22Rv1 (cell line): Measurements from ENCODE around the gene ACOT7.

ENCODE experiments used
- H3K27ac ChIP-seq: fragments of 450-650 bp; 2 replicates; pipeline ENCODE4 v1.5.1; 2017
- CTCF ChIP-seq: fragments of 450-650 bp; IDR thresholded peaks from 2 replicates; pipeline ENCODE4 v1.5.1; 2017; ENCODE audit warnings: mild to moderate bottlenecking
- ZFX ChIP-seq: fragments of 450-650 bp; IDR thresholded peaks from 2 replicates; pipeline ENCODE4 v1.6.1; 2017; ENCODE audit warnings: antibody characterized with exemption, borderline replicate concordance

Gene ACOT7

DNA sequence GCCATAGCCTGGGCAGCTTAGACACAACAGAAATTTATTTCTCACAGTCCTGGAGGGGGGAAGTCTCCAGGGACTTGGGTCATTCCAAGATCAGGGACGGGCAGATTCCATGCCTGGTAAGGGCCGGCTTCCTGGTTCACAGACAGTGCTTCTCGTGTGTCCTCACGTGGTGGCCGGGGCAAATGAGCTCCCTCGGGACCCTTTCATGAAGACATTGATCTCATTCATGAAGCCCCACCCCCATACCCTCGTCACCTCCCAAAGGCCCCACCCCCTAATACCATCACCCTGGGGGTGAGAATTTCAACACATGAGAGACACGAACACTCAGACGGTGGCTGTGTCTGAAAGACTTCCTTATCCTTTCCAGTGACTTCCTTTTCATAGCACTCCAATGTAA lies 51.5 kb downstream of the ACOT7 start:
- TF ChIP-seq ZFX (no peak), CTCF (no peak)
- no peak overlapping the region for H3K27ac ChIP-seq

- H3K27ac ChIP-seq, result no peak overlapping the region
- no peak for TF ChIP-seq ZFX
- no peak for TF ChIP-seq CTCF
Measured at GRCh38 chr1:6338695-6339094, 54.9 kb downstream of the ACOT7 start.

DNA sequence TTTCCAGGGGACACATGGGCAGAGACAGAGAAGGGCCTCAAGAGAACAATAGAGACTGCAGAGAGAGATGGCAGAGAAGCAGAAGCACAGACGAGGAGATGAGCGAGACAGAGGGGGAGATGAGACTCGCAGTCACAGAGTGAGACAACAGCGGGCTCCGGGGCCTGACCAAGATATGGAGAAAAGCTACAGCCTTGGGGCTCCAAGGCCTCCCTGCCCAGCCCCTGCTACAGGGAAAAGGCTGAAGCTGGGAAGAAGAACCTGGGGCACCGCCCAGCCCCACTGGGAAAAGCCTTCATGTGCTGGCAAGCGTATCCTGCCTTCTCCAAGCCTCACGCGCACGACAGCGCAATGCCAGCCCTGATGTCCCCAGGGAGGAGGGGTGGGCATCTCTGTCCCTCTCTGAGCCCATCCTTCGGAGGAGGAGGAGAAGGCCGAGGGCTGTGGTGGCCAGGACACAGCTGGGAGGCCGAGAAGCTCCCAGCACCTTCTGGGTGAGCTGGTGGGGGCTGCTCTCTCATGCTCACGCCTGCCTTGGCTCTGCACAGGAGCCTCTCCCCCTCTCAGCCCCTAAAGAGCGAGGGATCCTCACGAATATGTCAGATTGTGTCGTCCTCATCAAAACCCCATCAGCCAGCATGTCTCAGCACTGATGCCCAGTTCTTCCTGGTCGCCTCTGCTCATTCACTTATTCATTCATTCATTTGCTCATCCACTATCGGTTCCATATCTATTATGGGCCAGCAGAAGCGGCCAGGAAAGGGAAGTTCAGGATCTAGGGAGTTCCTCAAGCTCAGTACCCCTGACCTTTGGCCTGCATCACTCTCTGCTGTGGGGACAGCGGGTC lies 56.6 kb downstream of the ACOT7 start:
- TF ChIP-seq CTCF (no peak), ZFX (no peak)
- H3K27ac ChIP-seq, result no peak overlapping the region

- no peak for TF ChIP-seq ZFX
- no peak for TF ChIP-seq CTCF
- H3K27ac ChIP-seq, result no peak overlapping the region
Measured at GRCh38 chr1:6334261-6334993, 59.1 kb downstream of the ACOT7 start.

DNA sequence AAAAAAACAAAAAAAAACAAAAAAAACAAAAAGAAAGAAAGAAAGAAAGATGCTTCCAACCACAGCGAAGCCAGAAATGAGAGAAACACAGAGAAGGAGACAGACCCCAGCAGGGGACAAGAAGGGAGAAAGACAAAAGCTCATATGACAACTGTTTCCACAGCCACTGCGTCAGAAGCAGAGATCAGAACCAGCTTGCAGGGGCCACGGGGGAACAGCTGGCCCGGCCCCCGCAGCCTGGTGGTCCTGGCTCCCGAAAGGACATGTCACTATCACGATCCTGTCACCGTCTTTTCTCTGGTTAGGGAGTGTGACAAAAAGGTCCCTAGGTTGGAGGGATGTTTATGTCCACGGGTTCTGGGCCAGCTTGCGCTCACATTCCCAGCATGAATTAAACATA lies 60.7 kb downstream of the ACOT7 start:
- TF ChIP-seq ZFX, result no peak
- no peak overlapping the region for H3K27ac ChIP-seq

DNA sequence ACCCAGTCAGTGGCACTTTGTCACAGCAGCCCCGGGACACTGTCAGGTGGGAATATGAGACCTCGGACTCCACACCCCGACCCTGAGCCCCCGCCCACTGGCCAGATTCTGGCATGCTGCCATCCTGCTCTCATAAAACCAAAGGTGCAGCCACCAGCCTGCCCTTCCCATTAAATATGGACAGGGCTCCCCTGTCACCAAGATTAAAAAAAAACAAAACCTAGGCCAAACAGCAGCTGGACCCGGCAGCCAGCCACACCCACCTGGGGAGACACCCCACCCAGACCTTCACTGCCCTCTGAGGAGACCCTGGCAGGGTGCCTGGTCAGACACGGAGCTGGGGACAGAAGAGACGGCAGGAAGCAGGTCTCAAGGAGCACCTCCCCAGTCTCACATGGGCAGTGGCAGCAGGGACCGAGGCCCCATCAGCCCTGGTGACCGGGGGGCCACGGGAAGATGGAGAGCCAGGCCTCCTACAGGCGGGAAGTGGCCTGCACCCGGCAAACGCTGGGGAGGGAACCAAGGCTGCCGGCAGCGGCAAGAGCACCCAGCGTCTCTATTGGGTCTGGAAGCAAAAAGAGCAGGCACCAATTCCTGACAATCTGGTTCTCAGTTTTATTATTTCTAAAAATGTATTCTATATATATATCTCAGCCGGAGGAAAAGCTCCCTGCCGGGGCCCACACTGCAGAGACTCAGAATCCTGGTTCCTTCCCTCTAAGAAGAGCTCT lies 61.9 kb downstream of the ACOT7 start:
- H3K27ac ChIP-seq, result no peak overlapping the region
- TF ChIP-seq CTCF (no peak), ZFX (no peak)

DNA sequence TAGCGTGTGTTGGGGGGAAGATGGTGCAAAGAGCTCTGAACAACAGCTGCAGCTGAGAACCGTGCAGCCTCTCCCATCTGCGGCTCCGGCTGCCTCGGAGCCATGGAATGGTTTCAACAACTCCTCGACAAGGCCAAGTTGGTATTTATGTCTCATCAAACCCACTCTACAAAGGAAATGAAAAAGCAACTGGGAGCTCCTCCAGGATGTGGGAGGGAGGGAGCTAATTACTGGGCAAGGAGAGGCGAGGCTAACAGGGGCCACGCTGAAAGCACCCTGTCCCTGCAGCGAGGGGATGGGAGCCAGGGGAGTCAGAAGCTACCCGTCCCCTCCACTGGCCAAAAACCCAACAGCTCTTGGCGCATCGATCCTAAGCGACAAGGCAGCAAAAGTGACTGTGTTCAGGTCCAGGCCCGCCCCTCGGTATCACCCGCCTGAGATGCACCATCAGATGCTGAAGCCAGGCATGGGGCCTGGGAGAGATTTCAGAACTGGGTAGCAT lies 63.1 kb downstream of the ACOT7 start:
- TF ChIP-seq CTCF, result no peak
- no peak for TF ChIP-seq ZFX
- H3K27ac ChIP-seq, result no peak overlapping the region
